H1 (cell line): ENCODE results near the gene OR2A42. TPM values are rescaled to one million over a fixed set of nuclear protein-coding genes. Genes with fewer than 3 reads are reported as not detected.

Source experiments
- polyA plus RNA-seq, 7 experiments: library from polyadenylated mRNA; depleted of rRNA in 3 of 7; stranded (reverse) in 5 of 7; unstranded in 2 of 7; fragments of >200 nt in 5 of 7; fragments of 200-250 nt in 2 of 7; gene quantifications; 1 replicate in 5 of 7; 2 replicates in 1 of 7; 4 replicates in 1 of 7; pipeline versions ENCODE4 v1.2.1 to v1.2.3, GENCODE V29; 2011 to 2013; ENCODE audit warnings: missing spikeins in 2 of 7, mixed read lengths in 2 of 7
- total RNA-seq: library from RNA; stranded (reverse); fragmentation: NEBNext Ultra II Directional; extraction: Animal tissue kit (Norgen Biotek cat#: 25700); gene quantifications from 2 replicates; pipeline ENCODE4 v1.2.1, GENCODE V29; 2021

Gene OR2A42
- total and polyA plus RNA-seq, 2 of the 8 experiments (the other 6 are each of a cell fraction or from before 2014, with no cell fraction given) = not detected

Other genes with a start within 250 kb of the OR2A42 start
- gene OR6B1, start 239.3 kb downstream of the OR2A42 start, total RNA-seq = not detected in 2 replicates
- not detected in 2 replicates for gene OR6B1, start 239.3 kb downstream of the OR2A42 start, polyA plus RNA-seq (2011; rRNA removed)
- not detected in 2 replicates for gene OR2A5, start 190.7 kb downstream of the OR2A42 start, total RNA-seq
- gene OR2A5, start 190.7 kb downstream of the OR2A42 start, polyA plus RNA-seq (2011; rRNA removed) = not detected in 2 replicates
- not detected in 2 replicates for gene OR2A25, start 169.8 kb downstream of the OR2A42 start, total RNA-seq
- not detected in 2 replicates for gene OR2A25, start 169.8 kb downstream of the OR2A42 start, polyA plus RNA-seq (2011; rRNA removed)
- not detected in 2 replicates for gene OR2A12, start 153.3 kb downstream of the OR2A42 start, total RNA-seq
- gene OR2A12, start 153.3 kb downstream of the OR2A42 start, polyA plus RNA-seq (2011; rRNA removed) = not detected in 2 replicates
- gene OR2A2, start 130.0 kb downstream of the OR2A42 start, total RNA-seq = not detected in 2 replicates
- not detected in 2 replicates for gene OR2A2, start 130.0 kb downstream of the OR2A42 start, polyA plus RNA-seq (2011; rRNA removed)
- not detected in 2 replicates for gene OR2A14, start 116.4 kb downstream of the OR2A42 start, total RNA-seq
- gene OR2A14, start 116.4 kb downstream of the OR2A42 start, polyA plus RNA-seq (2011; rRNA removed) = not detected in 2 replicates
- gene CTAGE4, start 56.1 kb downstream of the OR2A42 start, total RNA-seq = 9.8 and 10.3 TPM in 2 replicates
- 1.7 and 2.9 TPM in 2 replicates for gene CTAGE4, start 56.1 kb downstream of the OR2A42 start, polyA plus RNA-seq (2011; rRNA removed)
- 11.8 and 14.2 TPM in 2 replicates for gene ARHGEF35, start 43.8 kb downstream of the OR2A42 start, total RNA-seq
- 0.86 and 1.3 TPM in 2 replicates for gene ARHGEF35, start 43.8 kb downstream of the OR2A42 start, polyA plus RNA-seq (2011; rRNA removed)
- gene OR2A7, start 25.2 kb upstream of the OR2A42 start, total RNA-seq = 1.6 and 1.9 TPM in 2 replicates
- gene OR2A7, start 25.2 kb upstream of the OR2A42 start, polyA plus RNA-seq (2011; rRNA removed) = 3.3 and 3.4 TPM in 2 replicates
- not detected in 2 replicates for gene CTAGE8, start 29.7 kb upstream of the OR2A42 start, total RNA-seq
- not detected in 2 replicates for gene CTAGE8, start 29.7 kb upstream of the OR2A42 start, polyA plus RNA-seq (2011; rRNA removed)
- not detected in 2 replicates for gene OR2A1, start 72.8 kb upstream of the OR2A42 start, total RNA-seq
- 0.05 and 0.11 TPM in 2 replicates for gene OR2A1, start 72.8 kb upstream of the OR2A42 start, polyA plus RNA-seq (2011; rRNA removed)
- 32.7 and 34.6 TPM in 2 replicates for gene ARHGEF5, start 115.8 kb upstream of the OR2A42 start, total RNA-seq
- gene ARHGEF5, start 115.8 kb upstream of the OR2A42 start, polyA plus RNA-seq (2011; rRNA removed) = 12.8 and 22.2 TPM in 2 replicates
- gene NOBOX, start 164.1 kb upstream of the OR2A42 start, total RNA-seq = not detected in 2 replicates
- not detected in 2 replicates for gene NOBOX, start 164.1 kb upstream of the OR2A42 start, polyA plus RNA-seq (2011; rRNA removed)